K562 (cell line): Measurements from ENCODE around the gene IKBKG. TPM values are rescaled to one million over a fixed set of nuclear protein-coding genes. Genes with fewer than 3 reads are reported as not detected.

ENCODE experiments used
- ATAC-seq: fragments of 200-7000 bp; cut with Tn5 transposase; 3 replicates; pipeline ENCODE4 v1.9.1; 2020; ENCODE audit warnings: moderate library complexity
- BruUV-seq: library from RNA; stranded (reverse); fragments of 400-500 nt; replicated peaks from 2 replicates; lab custom pipeline; 2021; lab: Mats Ljungman, UMichigan
- CTCF ChIA-PET: fragments of 300-600 bp; formaldehyde crosslinking; extraction: SDS; loops from one replicate; lab custom pipeline; 2021; ENCODE audit warnings: low intra/inter-chr PET ratio; lab: Yijun Ruan, JAX
- POLR2A ChIA-PET: fragments of 300-600, 350-650 bp; sonication (Branson Sonifier 250); formaldehyde crosslinking; extraction: SDS; loops from one replicate; lab custom pipeline; 2021; ENCODE audit warnings: antibody characterized with exemption, inconsistent platforms; lab: Yijun Ruan, JAX
- DNase-seq, 4 experiments: peaks; one replicate each; pipeline versions ENCODE4 v3.0.0 to v3.0.0-alpha.2; 2011 to 2018; ENCODE audit warnings: low spot score in 3 of 4, mixed read lengths in 3 of 4; ENCODE audit errors: extremely low read depth in 1 of 4
- FAIRE-seq: peaks from 2 replicates; lab custom pipeline; 2011; peaks lifted over from hg19 to GRCh38; lab: Jason Lieb, UNC
- H2AFZ ChIP-seq: 2 replicates; pipeline ENCODE4 v1.6.0; 2011; ENCODE audit warnings: low read depth, low read length, control low read depth, inconsistent platforms
- H3K27ac ChIP-seq: fragments of 200-600 bp; 3 replicates; pipeline ENCODE4 v1.8.0; 2011; ENCODE audit warnings: low read depth, mild to moderate bottlenecking, control low read depth, inconsistent platforms, low read length, moderate library complexity, mixed read lengths; ENCODE audit errors: extremely low read depth
- H3K27me3 ChIP-seq, 2 experiments: fragments of 300-600 bp in 1 of 2; 2 replicates in 1 of 2; 3 replicates in 1 of 2; pipeline versions ENCODE4 v1.6.0 to v1.8.0; 2011; ENCODE audit warnings: inconsistent platforms in 2 of 2, low read length in 2 of 2, mild to moderate bottlenecking in 1 of 2, mixed read lengths in 1 of 2, moderate library complexity in 1 of 2; ENCODE audit not compliant: control insufficient read depth in 2 of 2, insufficient read depth in 2 of 2
- H3K36me3 ChIP-seq: fragments of 300-600 bp; 3 replicates; pipeline ENCODE4 v1.8.0; 2011; ENCODE audit warnings: mild to moderate bottlenecking, low read length, inconsistent platforms; ENCODE audit not compliant: control insufficient read depth, insufficient read depth
- H3K4me1 ChIP-seq, 2 experiments: fragments of 200-600 bp in 1 of 2; replicated peaks in 1 of 2; 2 replicates in 1 of 2; 3 replicates in 1 of 2; pipeline versions ENCODE4 v1.5.1 to v1.8.0; 2011; ENCODE audit warnings: inconsistent platforms in 2 of 2, low read length in 2 of 2, mild to moderate bottlenecking in 1 of 2, mixed read lengths in 1 of 2, moderate library complexity in 1 of 2; ENCODE audit not compliant: control insufficient read depth in 2 of 2, insufficient read depth in 2 of 2
- H3K4me2 ChIP-seq: 2 replicates; pipeline ENCODE4 v1.6.1; 2011; ENCODE audit warnings: low read length, control low read depth, inconsistent platforms, mixed read lengths; ENCODE audit not compliant: insufficient read depth
- H3K4me3 ChIP-seq: fragments of 200-600 bp; sonication (generic), shearing (Covaris generic); 2 replicates; pipeline ENCODE4 v1.5.1; 2016; ENCODE audit warnings: control low read depth, inconsistent platforms
- H3K79me2 ChIP-seq: fragments of 200-600 bp; 3 replicates; pipeline ENCODE4 v1.8.0; 2011; ENCODE audit warnings: low read length, inconsistent platforms; ENCODE audit not compliant: control insufficient read depth, insufficient read depth
- H3K9ac ChIP-seq, 2 experiments: 2 replicates each; pipeline versions ENCODE4 v1.6.0 to v1.6.1; 2011; ENCODE audit warnings: low read depth in 2 of 2, low read length in 2 of 2, control low read depth in 1 of 2, inconsistent platforms in 1 of 2, mild to moderate bottlenecking in 1 of 2, mixed read lengths in 1 of 2; ENCODE audit not compliant: insufficient read depth in 1 of 2
- H3K9me1 ChIP-seq: one replicate; pipeline ENCODE4 v1.6.0; 2011; ENCODE audit warnings: inconsistent platforms, mild to moderate bottlenecking, low read length, moderate library complexity; ENCODE audit not compliant: control insufficient read depth, insufficient read depth
- H3K9me3 ChIP-seq: replicated peaks from 2 replicates; pipeline ENCODE4 v1.5.1; 2011; ENCODE audit warnings: low read depth, low read length, inconsistent platforms; ENCODE audit not compliant: control insufficient read depth, insufficient read depth
- H4K20me1 ChIP-seq: replicated peaks from 2 replicates; pipeline ENCODE4 v1.6.1; 2011; ENCODE audit warnings: low read length, inconsistent platforms, mixed read lengths; ENCODE audit not compliant: control insufficient read depth, insufficient read depth
- FOXJ2 ChIP-seq: fragments of 200-800 bp; sonication (Bioruptor generic); IDR thresholded peaks from 2 replicates; pipeline ENCODE4 v1.6.1; 2016; ENCODE audit warnings: missing genetic modification characterization, missing compliant biosample characterization
- FOXP1 ChIP-seq: sonication (generic); formaldehyde crosslinking; IDR thresholded peaks from 2 replicates; pipeline ENCODE4 v1.8.0; 2022; ENCODE audit warnings: mild to moderate bottlenecking, missing genetic modification reagents
- HOXB6 ChIP-seq: fragments of 250-450 bp; sonication (Bioruptor Pico); IDR thresholded peaks from 2 replicates; pipeline ENCODE4 v1.5.1; 2022; ENCODE audit warnings: mild to moderate bottlenecking, borderline replicate concordance
- MAFK ChIP-seq: IDR thresholded peaks from 2 replicates; pipeline ENCODE4 v1.6.1; 2011; ENCODE audit warnings: low read length, improper control_type of control experiment
- SMARCB1 ChIP-seq: IDR thresholded peaks from 2 replicates; pipeline ENCODE4 v1.6.1; 2011; ENCODE audit warnings: improper control_type of control experiment, low read depth; ENCODE audit not compliant: insufficient read length
- TFAP4 ChIP-seq: sonication (generic); formaldehyde crosslinking; IDR thresholded peaks from 2 replicates; pipeline ENCODE4 v1.8.0; 2022; ENCODE audit warnings: missing genetic modification reagents, mild to moderate bottlenecking, moderate library complexity, borderline replicate concordance
- ZNF311 ChIP-seq: fragments of 250-450 bp; sonication (Bioruptor Pico); IDR thresholded peaks from 2 replicates; pipeline ENCODE4 v1.4.0; 2020; ENCODE audit warnings: mild to moderate bottlenecking, moderate library complexity
- ZNF766 ChIP-seq: fragments of 200-800 bp; sonication (Bioruptor generic); conservative IDR thresholded peaks from 2 replicates; pipeline ENCODE4 v1.6.1; 2016; ENCODE audit warnings: missing genetic modification characterization, missing compliant biosample characterization
- WGBS: fragments of 100-300 bp; shearing (Covaris generic); methylation state at CpG from one replicate; pipeline ENCODE4 v1.1.6; 2016; ENCODE audit warnings: low coverage, mixed read lengths; ENCODE audit not compliant: insufficient coverage; ENCODE audit errors: missing lambda C conversion rate; 5-methylcytosine and 5-hydroxymethylcytosine counted together
- in situ Hi-C: fragments of 300-500 bp; cut with MboI; formaldehyde crosslinking; loops from 4 replicates; pipeline ENCODE4 v1.15.0; 2018; ENCODE audit warnings: inconsistent platforms, mixed read lengths
- intact Hi-C: fragments of 100-400 bp; cut with micrococcal nuclease; formaldehyde crosslinking; loops from 2 replicates; pipeline ENCODE4 v1.14.2; 2022
- polyA plus RNA-seq, 8 experiments: library from polyadenylated mRNA; depleted of rRNA in 4 of 8; stranded (reverse) in 5 of 8; unstranded in 3 of 8; fragments of >200 nt; fragmentation: Nextera tagmentation in 2 of 8; fragmentation: Illumina TruSeq in 1 of 8; extraction: Ambion mirVana in 2 of 8; extraction: Trizol in 1 of 8; gene quantifications; 2 replicates each; pipeline versions ENCODE4 v1.2.1 to v1.2.3, GENCODE V29; 2011 to 2014; ENCODE audit warnings: inconsistent platforms in 1 of 8, missing spikeins in 1 of 8
- total RNA-seq, 7 experiments: library from RNA; depleted of rRNA in 6 of 7; stranded (reverse); fragments of >200 nt in 6 of 7; fragmentation: Illumina TruSeq in 2 of 7; extraction: Trizol in 2 of 7; gene quantifications; 2 replicates each; pipeline versions ENCODE4 v1.2.1 to v1.2.3, GENCODE V29; 2011 to 2021; ENCODE audit warnings: low replicate concordance in 1 of 7

IKBKG gene
- total and polyA plus RNA-seq, 9 of the 15 experiments (the other 6 are each of a cell fraction or from before 2014, with no cell fraction given): 0.68 to 60.0 (median 21.9) TPM

- WGBS: 75% methylated on average over 14 of the region's 25 CpGs
- intact Hi-C loops (loop anchor here (5.0 kb wide), 1 partner anchor 35 kb away; no protein-coding TSS in a partner anchor), in situ Hi-C loops (no loop called here)
- Histone ChIP-seq H3K36me3 (peaks cover 7% of the 10 kb centered on the region; the same call in 2 of the 3 replicates), H3K4me1 (peaks cover 13 to 32% of the 10 kb centered on the region in 2 experiments; a peak in 4 of 5 replicates), H3K9me3 (no peaks in the 10 kb centered on the region), H3K27me3 (no peaks in the 10 kb centered on the region), H3K4me3 (no peak overlapping the region), H3K9me1 (no peaks in the 10 kb centered on the region), H2AFZ (peak overlapping the region; percentile 98), H4K20me1 (no peaks in the 10 kb centered on the region), H3K27ac (peak overlapping the region; percentile 90), H3K4me2 (peak overlapping the region; percentile 99; the same call in 1 of the 2 replicates), H3K79me2 (peaks cover 25% of the 10 kb centered on the region), H3K9ac (peak overlapping the region; percentile 78 to 93)
- CTCF ChIA-PET: no interaction called here
- TF ChIP-seq SMARCB1 (no peak), ZNF766 (CRISPR knock-in tag) (no peak), TFAP4 (CRISPR knock-in tag) (0 out of 2 replicates have a peak, but pooled peaks have one; percentile 18), MAFK (no peak), HOXB6 (no peak), FOXJ2 (no peak), ZNF311 (CRISPR knock-in tag) (no peak), FOXP1 (CRISPR knock-in tag) (no peak)
- ATAC-seq: no peak
- FAIRE-seq: no peak
- no TSS peak for BruUV-seq
- DNase-seq: no peak
- POLR2A ChIA-PET: interaction anchor here (1.1 to 1.7 kb wide), 3 partner anchors 10 to 149 kb away, joined by 3 to 8 read pairs (median 3); partner anchors contain the start of gene SLC10A3
Observed at GRCh38 chrX:154517101-154517781, 30.2 kb upstream of the IKBKG start.
